AG10803 (cell line): ENCODE results near the gene STARD10.

ENCODE experiments used
- DNase-seq: peaks from one replicate; pipeline ENCODE4 v3.0.0; 2010; ENCODE audit warnings: low read depth
- H3K4me3 ChIP-seq: 2 replicates; pipeline ENCODE4 v1.5.1; 2011; ENCODE audit warnings: mild to moderate bottlenecking, low read length, control low read depth
- CTCF ChIP-seq: conservative IDR thresholded peaks from 2 replicates; pipeline ENCODE4 v1.5.1; 2011; ENCODE audit warnings: mild to moderate bottlenecking, low read length, control low read depth, inconsistent platforms

Gene STARD10

GRCh38 chr11:72782081-72782920 is 11.5 kb downstream of the STARD10 start:
- no peak for TF ChIP-seq CTCF
- DNase-seq, result no peak
- peak overlapping the region; percentile 36 for H3K4me3 ChIP-seq

GRCh38 chr11:72781313-72782080 is 12.3 kb downstream of the STARD10 start:
- no peak for TF ChIP-seq CTCF
- no peak for DNase-seq
- peak overlapping the region; percentile 46 for H3K4me3 ChIP-seq

- no peak for DNase-seq
- peak overlapping the region; percentile 46 for H3K4me3 ChIP-seq
- no peak for TF ChIP-seq CTCF
Observed at GRCh38 chr11:72781063-72781312, 12.9 kb downstream of the STARD10 start.

GRCh38 chr11:72780296-72781062 is 13.4 kb downstream of the STARD10 start:
- peak overlapping the region; percentile 46 for H3K4me3 ChIP-seq
- no peak for DNase-seq
- no peak for TF ChIP-seq CTCF

GRCh38 chr11:72779495-72780128 is 14.2 kb downstream of the STARD10 start:
- H3K4me3 ChIP-seq, result no peak overlapping the region
- DNase-seq, result no peak
- no peak for TF ChIP-seq CTCF

- H3K4me3 ChIP-seq, result no peak overlapping the region
- TF ChIP-seq CTCF, result no peak
- DNase-seq, result no peak
Observed at GRCh38 chr11:72778535-72779494, 15.0 kb downstream of the STARD10 start.
